ENCODE data around the gene RNPS1.
"Not testable (repeated sequence)": the region's sequence is repeated elsewhere in the genome, so short reads cannot be mapped to it uniquely, and the experiment has no call there.

Gene RNPS1

GRCh38 chr16:2270070-2270462 lies 2.1 kb upstream of the RNPS1 start:
- in situ Hi-C loops (cut with HindIII; ENCODE audit: low pct_ligation_motif_present, low sequenced_read_pairs): no loop called here

GRCh38 chr16:2267505-2267912 lies 417 bp downstream of the RNPS1 start:
- Histone ChIP-seq H3K4me3 (ENCODE audit: low read depth, low read length) (peak overlapping the region; percentile 92), H3K36me3 (replicated peaks) (peaks cover 16% of the 10 kb centered on the region), H3K27ac (peak overlapping the region; percentile 93)
- DNase-seq; H3K27me3 ChIP-seq (replicated peaks); in situ Hi-C loops (cut with HindIII; ENCODE audit: low pct_ligation_motif_present, low sequenced_read_pairs): not testable (repeated sequence)

More at GRCh38 chr16:2270070-2270462, 2.1 kb upstream of the RNPS1 start:
- no peak for DNase-seq
- H3K27me3 ChIP-seq (replicated peaks): no peaks in the 10 kb centered on the region
- no peak overlapping the region for H3K27ac ChIP-seq
- no peaks in the 10 kb centered on the region for H3K36me3 ChIP-seq (replicated peaks)
- no peak overlapping the region for H3K4me3 ChIP-seq (ENCODE audit: low read depth, low read length)
- TF ChIP-seq, protein P1, sequence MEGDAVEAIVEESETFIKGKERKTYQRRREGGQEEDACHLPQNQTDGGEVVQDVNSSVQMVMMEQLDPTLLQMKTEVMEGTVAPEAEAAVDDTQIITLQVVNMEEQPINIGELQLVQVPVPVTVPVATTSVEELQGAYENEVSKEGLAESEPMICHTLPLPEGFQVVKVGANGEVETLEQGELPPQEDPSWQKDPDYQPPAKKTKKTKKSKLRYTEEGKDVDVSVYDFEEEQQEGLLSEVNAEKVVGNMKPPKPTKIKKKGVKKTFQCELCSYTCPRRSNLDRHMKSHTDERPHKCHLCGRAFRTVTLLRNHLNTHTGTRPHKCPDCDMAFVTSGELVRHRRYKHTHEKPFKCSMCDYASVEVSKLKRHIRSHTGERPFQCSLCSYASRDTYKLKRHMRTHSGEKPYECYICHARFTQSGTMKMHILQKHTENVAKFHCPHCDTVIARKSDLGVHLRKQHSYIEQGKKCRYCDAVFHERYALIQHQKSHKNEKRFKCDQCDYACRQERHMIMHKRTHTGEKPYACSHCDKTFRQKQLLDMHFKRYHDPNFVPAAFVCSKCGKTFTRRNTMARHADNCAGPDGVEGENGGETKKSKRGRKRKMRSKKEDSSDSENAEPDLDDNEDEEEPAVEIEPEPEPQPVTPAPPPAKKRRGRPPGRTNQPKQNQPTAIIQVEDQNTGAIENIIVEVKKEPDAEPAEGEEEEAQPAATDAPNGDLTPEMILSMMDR (IDR thresholded peaks at IDR 0.05; ENCODE audit: low read depth, low read length, missing control alignments): no peak

GRCh38 chr16:2266887-2267286 lies 1.0 kb downstream of the RNPS1 start:
- Histone ChIP-seq H3K36me3 (replicated peaks) (peaks cover 22% of the 10 kb centered on the region), H3K4me3 (ENCODE audit: low read depth, low read length) (peak overlapping the region; percentile 92)
- H3K27ac ChIP-seq; in situ Hi-C loops (cut with HindIII; ENCODE audit: low pct_ligation_motif_present, low sequenced_read_pairs); H3K27me3 ChIP-seq (replicated peaks): not testable (repeated sequence)
- DNase-seq: peak; percentile 22

GRCh38 chr16:2263026-2263425 lies 4.9 kb downstream of the RNPS1 start:
- in situ Hi-C loops (cut with HindIII; ENCODE audit: low pct_ligation_motif_present, low sequenced_read_pairs); H3K27ac ChIP-seq; H3K27me3 ChIP-seq (replicated peaks); H3K4me3 ChIP-seq (ENCODE audit: low read depth, low read length); DNase-seq: not testable (repeated sequence)
- H3K36me3 ChIP-seq (replicated peaks): peaks cover 48% of the 10 kb centered on the region

DNA sequence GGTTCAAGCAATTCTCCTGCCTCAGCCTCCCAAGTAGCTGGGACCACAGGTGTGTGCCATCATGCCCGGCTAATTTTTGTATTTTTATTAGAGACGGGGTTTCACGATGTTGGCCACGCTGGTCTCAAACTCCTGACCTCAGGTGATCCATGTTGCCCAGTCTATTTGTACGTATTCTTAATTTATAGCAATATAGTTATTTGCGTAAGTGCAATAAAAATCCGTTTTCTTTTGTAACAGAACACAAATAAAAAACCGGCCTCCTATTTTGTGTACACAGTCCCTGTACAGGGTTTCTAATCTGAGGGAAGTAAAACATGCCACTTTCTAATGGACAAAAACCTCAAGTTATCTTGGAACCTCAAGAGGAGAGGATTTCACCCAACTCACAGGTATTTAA lies 7.7 kb downstream of the RNPS1 start:
- in situ Hi-C loops (cut with HindIII; ENCODE audit: low pct_ligation_motif_present, low sequenced_read_pairs): no loop called here
- H3K36me3 ChIP-seq (replicated peaks): peaks cover 76% of the 10 kb centered on the region

DNA sequence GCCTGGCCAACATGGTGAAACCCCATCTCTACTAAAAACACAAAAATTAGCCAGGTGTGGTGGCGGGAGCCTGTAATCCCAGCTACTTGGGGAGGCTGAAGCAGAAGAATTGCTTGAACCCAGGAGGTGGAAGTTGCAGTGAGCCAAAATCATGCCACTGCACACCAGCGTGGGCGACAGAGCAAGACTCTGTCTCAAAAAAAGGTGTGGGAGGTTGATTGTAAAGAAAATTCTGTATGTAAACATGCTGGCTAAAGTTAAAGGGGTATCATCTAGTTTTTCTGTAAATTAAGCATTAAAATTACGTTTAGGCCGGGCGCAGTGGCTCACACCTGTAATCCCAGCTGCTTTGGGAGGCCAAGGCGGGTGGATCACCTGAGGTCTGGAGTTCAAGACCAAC lies 9.4 kb downstream of the RNPS1 start:
- in situ Hi-C loops (cut with HindIII; ENCODE audit: low pct_ligation_motif_present, low sequenced_read_pairs); H3K4me3 ChIP-seq (ENCODE audit: low read depth, low read length); DNase-seq; H3K27me3 ChIP-seq (replicated peaks); H3K27ac ChIP-seq: not testable (repeated sequence)
- peaks cover 85% of the 10 kb centered on the region for H3K36me3 ChIP-seq (replicated peaks)

More for the DNA sequence above, 7.7 kb downstream of the RNPS1 start:
- TF ChIP-seq, protein P1 (IDR thresholded peaks at IDR 0.05; ENCODE audit: low read depth, low read length, missing control alignments): no peak
- Histone ChIP-seq H3K4me3 (ENCODE audit: low read depth, low read length) (no peak overlapping the region), H3K27me3 (replicated peaks) (no peaks in the 10 kb centered on the region), H3K27ac (no peak overlapping the region)
- DNase-seq: no peak

DNA sequence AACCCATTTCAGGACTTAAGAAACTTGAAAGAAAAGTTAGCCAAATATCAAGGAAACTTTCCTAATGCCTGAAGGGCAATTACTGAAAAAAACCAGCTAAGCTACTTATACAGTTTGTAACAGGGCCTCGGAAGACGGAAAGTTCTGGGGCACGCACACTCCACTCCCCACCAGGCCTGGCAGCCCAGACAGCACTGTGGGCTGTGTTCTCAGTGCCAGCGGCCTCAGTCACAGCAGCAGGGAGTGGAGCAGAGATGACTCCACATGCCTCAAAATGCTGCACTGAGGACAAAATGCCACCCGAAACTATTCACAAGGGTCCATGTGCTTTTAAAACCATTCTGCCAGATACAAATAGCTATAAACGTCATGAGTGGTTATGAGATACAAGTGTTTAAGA lies 10.2 kb downstream of the RNPS1 start:
- TF ChIP-seq, protein P1 (IDR thresholded peaks at IDR 0.05; ENCODE audit: low read depth, low read length, missing control alignments): no peak
- Histone ChIP-seq H3K4me3 (ENCODE audit: low read depth, low read length) (no peak overlapping the region), H3K36me3 (replicated peaks) (peaks cover 82% of the 10 kb centered on the region), H3K27ac (no peak overlapping the region), H3K27me3 (replicated peaks) (no peaks in the 10 kb centered on the region)
- in situ Hi-C loops (cut with HindIII; ENCODE audit: low pct_ligation_motif_present, low sequenced_read_pairs): no loop called here
- no peak for DNase-seq

DNA sequence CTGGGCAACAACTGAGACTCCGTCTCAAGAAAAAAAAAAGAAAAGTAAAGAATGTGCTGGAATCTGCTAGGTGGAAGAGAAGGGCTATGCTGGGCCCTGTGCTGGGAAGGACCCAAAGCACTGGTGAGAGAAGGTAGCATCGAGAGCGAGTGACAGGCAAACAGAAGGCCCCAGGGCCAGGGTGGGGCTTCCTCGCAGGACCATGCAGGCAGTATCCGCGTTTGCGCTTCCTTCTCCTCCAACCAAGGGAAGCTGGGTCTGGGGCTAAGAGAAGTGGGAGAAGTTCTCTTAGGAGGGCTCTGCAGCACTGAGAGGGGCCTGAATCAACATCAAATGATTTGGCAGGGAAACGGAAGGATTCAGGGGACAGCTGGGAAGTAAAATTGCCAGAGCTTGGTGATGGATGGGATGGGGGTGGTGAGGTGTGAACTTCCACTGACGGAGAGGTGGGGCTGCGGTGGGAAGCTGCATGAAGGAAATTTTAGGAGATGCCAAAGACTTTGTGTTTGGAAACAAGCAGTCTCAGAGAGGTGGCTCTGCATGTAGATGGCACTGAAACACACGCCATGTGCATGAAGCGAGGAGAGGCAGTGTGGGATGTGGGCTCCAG lies 11.3 kb downstream of the RNPS1 start:
- Histone ChIP-seq H3K36me3 (replicated peaks) (peaks cover 77% of the 10 kb centered on the region), H3K4me3 (ENCODE audit: low read depth, low read length) (no peak overlapping the region), H3K27ac (no peak overlapping the region), H3K27me3 (replicated peaks) (no peaks in the 10 kb centered on the region)
- TF ChIP-seq, protein P1 (IDR thresholded peaks at IDR 0.05; ENCODE audit: low read depth, low read length, missing control alignments): no peak
- no peak for DNase-seq
- in situ Hi-C loops (cut with HindIII; ENCODE audit: low pct_ligation_motif_present, low sequenced_read_pairs): no loop called here

Measured in brain microvascular endothelial cell (primary cell).